Endothelial cell of umbilical vein (primary cell): ENCODE measurements around the gene UBE2F.

Experiments
- CTCF ChIP-seq, 2 donors: IDR thresholded peaks; 1 replicate in 1 of 2; 2 replicates in 1 of 2; pipeline ENCODE4 v1.5.1; 2011; ENCODE audit warnings: low read length in 2 of 2, mild to moderate bottlenecking in 2 of 2, moderate library complexity in 2 of 2, control low read depth in 1 of 2, inconsistent platforms in 1 of 2, low read depth in 1 of 2; ENCODE audit not compliant: insufficient read depth in 1 of 2; ENCODE audit errors: extremely low read depth in 1 of 2
- POLR2A ChIP-seq: IDR thresholded peaks from 2 replicates; pipeline ENCODE4 v1.6.1; 2012; ENCODE audit warnings: low read depth, mild to moderate bottlenecking, control low read depth, low read length

GRCh38 chr2:237939251-237939650, 27.6 kb upstream of the UBE2F start:
- no peak for TF ChIP-seq CTCF (IDR thresholded peaks at IDR 0.05; ENCODE audit: extremely low read depth in 1 of 2, insufficient read depth in 1 of 2, low read depth in 1 of 2, low read length in 2 of 2)
- TF ChIP-seq POLR2A, result no peak
